AG20443 (cell line): Measurements from ENCODE around the gene TOP3B.
A peak's percentile ranks its signal among the peaks of the same experiment; 100 is the strongest.

ENCODE experiments used
- DNase-seq: peaks from one replicate; pipeline ENCODE4 v3.0.0; 2012; ENCODE audit warnings: low spot score, mixed read lengths

The TOP3B gene

DNA sequence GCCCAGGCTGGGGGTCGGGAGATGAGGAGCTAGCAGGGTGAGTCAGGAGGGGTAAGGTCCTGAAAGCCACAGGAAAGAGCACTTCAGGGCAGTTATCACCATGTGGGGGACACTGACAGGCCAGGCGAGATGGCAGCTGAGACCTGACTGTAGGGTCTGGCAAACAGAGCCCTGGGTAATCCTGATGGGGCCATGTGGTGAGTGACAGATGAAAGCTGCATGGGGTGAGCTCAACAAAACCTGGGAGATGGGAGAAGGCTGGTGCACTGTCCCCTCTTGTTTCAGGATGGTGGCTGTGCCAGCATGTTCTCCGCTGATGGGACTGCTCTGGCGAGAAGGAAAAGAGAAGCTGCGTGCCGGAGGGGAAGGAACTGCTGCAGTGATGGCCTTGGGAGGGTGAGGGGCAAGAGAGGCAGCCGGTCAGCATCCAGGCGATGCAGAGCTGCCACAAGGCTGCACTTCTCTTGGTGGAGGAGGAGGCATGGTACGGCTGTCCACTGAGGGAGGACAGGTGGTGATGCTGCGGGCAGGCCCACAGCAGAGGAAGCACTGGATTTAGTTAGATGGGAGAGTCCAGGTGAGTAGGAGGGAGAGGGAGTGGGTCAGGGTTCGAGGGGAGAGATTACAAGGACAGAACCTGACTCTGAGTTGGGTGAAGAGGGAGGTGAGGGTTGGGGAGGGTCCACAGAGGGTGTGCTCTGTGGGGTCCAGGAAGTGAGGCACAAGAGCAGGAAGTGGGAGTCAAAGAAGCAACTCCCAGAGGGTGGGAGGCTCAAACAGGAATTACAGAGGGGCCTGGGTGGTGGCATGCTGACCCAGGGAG, 3.8 kb downstream of the TOP3B start:
- DNase-seq, result no peak

DNA sequence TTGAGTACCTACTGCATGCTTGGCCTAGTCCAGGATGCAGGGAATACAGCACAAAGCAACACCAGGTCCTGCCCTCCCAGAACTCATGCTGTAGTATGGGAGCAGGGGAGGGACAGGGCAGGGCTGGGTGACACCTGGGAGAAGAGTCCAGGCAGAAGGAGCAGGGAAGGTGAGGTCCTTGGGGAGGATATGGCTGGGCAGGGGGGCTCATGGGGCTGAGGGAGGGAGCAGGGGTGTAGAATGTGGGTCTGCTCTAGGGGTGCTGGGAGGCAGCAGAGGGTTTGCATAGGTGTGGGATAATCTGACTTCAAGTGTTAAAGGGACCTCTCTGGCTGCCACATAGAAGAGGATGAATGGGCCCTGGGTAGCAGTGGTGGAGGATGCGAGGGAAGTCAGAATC, 4.8 kb downstream of the TOP3B start:
- DNase-seq, result no peak

DNA sequence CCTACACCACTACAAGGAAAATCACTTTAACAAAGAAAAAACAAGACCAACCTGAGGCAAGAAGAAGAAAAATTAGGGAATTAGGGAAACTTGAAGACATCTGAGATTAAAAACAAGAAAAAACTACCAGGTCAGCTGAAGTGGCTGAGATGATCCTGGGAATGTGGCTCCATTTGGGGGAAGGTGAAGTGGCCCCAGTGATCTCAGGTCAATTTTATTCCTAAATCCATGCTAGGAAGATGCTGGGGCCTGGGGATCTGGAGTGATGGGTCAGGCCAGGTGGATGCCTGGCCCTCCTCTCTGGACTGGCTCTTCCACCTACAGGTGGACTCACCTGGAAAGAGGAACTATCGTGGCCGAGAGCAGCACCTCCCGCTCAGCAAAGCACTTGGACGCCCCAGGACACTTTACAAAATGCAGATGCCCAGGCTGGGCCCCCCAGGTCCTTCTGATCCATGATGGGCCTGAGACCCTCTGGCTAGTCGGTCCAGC, 6.7 kb downstream of the TOP3B start:
- DNase-seq, result no peak

DNA sequence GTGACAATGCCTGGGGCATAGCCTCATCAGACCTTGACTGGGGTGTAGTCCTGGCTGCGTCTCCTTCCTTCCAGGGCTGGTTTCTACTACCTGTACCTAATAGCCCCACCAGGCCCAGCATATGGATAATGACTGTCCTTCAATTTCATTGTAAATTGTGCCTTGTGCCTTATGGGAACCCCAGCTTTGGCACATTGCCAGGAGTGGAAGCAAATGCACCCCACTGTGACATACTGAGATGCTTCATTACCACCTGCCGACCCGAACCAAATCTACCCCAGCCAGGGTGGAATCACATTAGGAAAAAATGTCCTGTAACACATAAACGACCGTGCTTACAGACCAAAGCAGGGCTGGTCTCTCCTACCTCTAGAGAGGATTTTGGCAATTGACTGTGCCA, 7.3 kb downstream of the TOP3B start:
- DNase-seq, result no peak

DNA sequence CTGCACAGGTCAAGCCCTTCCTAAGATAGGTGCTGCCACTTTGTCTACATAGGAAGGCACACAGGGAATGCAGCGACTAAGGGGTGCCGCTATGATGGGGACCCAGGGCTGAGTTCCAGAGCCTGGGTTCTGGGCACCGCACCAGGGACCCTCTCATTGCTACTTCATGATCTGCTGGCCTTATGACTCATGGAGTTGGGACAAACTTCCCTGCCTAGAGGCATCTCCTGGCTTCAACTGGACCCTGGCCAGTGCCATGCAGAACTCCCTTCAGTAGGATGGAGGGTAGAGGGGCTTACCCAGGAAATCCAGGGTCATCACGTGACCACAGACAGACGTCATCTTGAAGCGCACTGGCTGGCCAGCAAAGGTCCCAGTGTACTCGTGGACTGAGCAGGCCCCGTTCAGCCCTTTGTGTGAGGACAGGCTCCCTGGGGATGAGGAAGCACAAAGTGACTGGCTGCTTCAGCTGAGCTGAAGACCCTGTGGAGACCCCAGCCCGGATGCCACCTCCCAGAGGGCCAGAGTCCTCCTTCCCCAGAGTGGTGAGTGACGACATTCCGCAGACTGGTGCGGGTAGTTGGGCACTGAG, 8.4 kb downstream of the TOP3B start:
- no peak for DNase-seq

DNA sequence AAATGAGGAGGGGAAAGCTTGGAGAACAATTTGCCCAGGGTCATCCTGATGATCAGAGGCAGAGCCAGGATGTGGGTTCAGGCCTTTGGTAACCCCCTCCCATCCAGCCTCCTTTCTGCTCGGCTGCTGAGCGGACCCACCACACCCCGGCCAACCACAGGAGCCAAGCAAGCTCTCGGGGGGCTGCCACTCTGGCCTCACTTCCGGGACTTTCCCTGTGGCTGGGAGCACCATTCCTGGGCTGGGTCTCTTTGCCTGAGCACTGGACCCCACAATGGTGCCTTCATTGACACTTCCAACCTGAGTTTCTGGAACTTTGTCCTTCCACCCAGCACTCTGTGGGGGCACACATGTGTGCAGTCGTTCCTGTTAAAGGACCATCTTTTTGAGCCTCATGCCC, 9.8 kb downstream of the TOP3B start:
- DNase-seq, result no peak

DNA sequence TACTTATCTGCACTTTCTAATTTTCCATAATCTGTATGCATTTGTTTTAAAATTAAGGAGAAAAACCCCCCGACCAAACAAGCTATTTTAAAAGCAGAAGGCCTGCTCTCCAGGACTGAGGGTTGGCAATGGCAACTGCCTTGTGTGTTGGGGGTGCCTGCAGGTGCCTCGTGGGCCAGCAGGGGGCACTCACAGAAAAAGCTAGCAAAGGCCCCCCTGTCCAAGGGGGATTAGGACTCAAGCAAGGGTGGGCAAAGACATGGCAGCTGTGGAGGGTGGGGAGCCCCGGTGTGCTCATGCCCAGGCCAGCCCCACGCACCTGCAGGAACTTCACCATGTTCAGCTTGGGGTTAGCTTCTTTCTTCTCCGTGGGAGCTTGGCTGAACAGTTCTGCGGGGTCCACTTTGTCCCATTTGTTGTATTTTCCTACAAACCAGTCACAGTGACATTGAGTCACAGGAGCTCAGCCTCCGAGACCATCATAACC, 10.3 kb downstream of the TOP3B start:
- DNase-seq, result peak; percentile 88

DNA sequence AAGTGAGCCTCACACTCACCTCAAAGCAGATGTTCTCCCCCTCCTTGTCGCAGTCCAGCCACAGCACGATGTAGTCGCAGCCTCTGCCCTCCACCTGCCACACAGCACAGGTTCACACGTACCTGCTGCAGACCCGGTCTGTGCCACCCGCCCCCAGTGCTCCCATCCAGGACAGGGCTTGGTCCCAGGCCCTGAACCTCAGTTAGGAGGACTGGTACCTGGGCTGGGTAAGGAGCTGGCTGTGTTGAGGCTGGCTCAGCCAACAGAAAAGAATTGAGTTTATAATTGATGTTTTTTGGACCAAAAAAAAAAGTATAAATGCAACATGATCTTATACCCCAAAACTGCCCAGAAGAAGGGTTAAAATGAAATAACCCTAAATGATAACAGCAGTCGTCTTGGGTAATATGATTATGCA, 10.7 kb downstream of the TOP3B start:
- DNase-seq, result no peak

DNA sequence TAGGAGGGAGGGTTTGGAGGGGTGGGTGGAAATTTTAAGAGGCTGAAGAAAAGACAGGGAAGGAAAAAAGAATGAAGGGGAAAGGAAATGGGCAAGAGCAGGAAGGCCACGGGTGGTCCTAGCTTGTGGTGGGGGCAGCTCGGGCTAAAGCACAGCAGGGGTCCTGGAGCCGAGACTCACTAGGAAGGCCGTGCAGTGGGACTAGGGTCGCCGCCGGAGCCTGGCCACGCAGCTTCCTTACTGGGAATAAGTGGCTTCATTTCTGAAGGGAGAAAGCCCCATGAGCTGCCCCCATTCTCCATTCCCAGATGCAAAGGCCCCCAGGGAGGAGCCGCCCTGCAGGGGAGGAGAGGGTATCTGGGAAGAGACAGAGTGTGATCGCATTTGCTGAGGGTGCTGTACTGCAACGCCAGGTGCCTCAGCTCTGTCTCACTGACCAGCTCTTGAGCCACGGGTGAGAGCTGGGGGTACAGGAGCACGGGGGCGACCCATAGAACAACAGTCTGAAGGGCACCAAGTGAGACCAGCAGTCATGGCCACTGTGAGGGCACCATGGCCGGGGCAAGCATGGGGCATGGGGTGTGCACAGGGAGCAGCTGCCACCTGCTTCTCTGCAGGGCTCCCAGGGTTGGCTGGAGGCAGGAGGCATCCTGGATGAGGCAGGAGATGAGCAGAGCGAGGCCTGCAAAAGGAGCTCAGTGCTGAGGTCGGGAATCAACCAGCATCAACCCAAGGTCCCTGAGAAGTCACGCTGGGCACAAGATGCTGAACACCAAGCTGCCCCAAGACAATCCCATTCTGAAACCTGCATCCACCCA, 11.6 kb downstream of the TOP3B start:
- no peak for DNase-seq

DNA sequence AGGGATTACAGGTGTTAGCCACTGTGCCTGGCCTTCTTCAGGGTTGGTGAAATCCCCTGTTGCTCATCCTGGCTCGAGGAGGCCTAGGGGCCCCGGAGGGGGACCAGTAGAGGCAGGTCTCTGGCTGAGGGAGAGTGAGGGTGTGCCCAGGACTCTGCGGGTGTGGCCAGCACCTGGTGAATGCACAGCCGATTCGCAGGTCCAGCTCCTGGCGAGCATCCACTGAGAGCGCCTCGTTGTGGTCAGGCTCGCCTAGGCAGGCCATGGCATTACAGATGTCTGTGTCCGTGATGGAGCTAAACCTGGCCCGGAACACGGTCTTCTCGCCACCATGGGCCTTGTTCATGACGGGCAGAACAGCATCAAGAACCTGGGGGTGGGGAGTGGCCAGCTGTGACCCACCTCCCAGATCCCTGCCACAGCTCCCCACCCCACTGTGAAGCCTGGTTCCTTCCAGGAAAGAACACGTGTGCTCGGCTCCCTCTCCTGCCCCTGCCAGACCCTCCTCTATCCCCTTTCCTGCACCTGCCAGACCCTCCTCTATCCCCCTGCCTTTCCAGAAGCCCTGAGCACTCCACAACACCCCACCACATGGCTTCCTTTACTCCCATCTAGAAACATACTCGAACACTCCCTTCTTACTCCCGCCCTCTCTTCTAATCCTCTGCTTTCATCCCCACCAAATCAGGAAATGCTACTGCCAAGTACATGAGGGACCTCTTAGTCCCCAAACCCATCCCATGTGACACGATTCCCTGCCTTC, 12.4 kb downstream of the TOP3B start:
- no peak for DNase-seq

DNA sequence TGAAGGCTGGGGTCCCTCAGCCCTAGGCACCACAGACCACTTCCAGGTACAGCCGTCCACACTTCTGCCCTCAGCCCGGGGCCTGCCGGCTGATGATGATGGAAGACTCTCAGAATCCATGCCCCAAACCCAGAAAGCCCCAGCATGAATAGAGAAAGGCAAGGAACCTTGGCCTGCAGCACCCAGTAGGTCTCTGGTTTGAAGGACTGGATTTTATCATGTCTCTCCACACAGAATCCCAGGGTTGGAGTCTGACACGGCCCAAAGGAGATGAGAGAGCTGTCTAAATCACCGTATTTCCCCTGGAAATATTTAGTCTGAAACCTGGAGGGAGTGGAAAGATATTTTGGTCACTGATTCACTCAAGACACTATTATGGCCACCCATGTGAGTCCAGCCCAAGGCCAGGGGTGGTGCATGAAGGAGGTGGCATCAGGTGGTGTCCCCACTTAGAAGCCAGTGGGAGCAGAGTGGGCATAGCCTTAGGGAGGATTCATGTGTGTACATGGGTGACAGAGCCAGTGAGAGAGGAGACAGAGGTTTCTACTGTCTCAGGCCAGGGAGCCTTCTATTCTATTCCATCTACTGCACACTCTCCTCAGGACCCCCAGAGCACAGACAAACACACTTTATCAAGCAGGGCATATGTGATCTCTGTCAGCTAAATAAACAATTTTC, 14.0 kb downstream of the TOP3B start:
- DNase-seq, result no peak

DNA sequence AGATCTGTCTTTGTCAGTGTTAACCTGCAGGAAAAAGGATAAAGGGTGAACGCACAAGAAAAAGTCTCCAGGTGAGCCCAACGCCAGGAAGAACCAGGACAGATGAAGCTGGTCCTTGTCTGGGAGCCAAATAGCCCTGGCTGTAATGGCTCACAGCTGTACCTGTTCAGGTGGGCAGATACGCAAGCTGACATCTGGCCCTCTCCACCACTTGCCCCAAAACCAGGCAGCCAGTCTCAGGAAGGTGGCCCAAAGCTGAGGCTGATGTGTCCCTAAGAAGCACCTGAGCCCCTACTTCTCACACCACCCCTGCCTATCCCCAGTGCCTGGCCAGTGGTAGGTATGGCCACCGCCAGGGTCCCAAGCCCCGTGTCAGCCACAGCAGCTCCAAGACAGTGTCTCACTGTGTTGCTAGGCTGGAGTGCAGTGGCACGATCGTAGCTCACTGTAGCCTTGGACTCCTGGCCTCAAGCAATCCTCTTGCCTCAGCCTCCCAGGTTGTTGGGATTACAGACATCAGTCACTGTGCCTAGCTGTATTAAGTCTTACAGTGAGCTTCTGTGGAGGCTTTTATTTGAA, 14.8 kb downstream of the TOP3B start:
- no peak for DNase-seq

DNA sequence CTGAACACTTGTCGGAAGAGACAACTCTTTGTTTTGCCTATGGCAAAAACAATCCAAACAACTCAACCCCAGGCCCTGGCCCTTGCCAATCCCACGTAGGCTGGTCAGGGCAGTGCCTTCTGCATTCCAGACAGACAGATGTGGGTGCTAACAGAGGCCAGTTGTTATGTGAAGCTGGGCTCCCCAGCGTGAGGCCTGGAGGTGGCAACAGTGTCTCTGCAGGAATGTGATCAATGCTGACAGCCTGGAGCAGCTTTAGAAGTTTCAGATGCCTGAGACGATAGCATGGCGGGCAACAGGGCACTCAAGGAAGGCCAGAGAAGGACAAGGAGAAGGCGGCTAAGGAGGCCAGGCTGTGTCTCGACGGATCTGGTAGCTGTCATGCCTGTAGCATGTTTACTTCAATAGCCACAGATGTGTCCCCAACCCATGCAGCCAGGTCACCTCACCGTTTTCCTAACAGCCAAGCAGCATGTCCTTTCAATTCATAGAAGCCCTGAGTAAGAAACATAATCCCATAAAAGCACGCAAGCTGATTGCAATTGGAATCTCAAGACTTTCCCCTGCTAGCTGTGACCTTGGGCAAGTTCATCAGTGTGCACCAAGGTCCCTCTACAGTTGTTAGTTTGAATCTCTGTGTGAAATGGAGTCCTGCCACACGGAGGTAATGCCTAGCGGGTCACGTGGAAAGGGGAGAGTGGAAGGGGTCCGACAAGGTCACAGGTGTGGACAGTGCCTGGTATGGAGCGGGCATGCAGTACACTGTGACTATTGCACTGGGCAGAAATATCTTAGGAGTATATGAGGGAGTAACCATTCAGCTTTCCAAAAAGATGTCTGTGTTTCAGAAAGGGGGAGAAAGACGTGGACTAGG, 15.7 kb downstream of the TOP3B start:
- DNase-seq, result no peak

DNA sequence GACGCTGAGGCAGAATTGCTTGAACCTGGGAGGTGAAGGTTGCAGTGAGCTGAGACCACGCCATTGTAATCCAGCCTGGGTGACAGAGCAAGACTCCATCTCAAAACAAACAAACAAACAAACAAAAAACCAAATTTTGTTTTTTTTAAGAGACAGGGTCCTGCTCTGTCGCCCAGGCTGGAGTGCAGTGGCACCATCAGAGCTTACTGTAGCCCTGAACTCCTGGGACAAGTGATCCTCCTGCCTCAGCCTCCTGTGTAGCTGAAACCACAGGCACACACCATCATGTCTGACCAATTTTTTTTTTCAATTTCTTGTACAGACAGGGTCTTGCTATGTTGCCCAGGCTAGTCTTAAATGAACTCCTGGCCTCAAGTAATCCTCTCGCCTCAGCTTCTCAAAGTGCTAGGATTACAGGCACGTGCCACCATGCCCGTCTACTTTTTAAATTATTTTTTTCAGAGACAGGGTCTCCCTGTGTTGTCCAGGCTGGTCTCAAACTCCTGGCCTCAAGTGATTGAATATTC, 16.8 kb downstream of the TOP3B start:
- DNase-seq, result no peak

DNA sequence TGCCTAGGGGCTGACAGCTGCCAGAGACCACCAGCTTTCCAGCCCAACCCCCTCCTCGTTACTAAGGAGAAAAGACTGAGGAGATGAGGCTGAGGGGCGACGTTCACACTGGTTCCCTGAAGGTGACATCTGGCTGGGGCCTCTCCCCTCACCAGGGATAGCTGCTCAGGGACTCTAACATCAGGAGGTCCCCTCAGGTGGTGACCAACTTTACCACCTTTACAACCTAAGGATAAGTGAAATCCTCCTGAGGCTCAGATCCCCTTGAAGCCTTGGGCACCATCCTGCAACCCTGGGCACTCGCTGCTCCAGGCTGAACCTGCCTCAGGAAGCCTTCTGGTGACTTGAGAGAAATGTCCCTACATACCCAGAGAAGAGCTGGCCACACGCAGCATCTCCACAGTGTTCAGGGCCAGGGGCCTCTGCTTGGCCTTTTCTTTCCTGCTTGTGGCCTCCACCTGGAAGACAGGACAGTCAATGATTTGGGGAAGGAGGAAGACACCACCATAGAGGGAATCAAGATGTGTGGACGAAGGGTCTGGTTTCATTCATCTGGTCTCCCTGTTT, 17.6 kb downstream of the TOP3B start:
- DNase-seq, result no peak

DNA sequence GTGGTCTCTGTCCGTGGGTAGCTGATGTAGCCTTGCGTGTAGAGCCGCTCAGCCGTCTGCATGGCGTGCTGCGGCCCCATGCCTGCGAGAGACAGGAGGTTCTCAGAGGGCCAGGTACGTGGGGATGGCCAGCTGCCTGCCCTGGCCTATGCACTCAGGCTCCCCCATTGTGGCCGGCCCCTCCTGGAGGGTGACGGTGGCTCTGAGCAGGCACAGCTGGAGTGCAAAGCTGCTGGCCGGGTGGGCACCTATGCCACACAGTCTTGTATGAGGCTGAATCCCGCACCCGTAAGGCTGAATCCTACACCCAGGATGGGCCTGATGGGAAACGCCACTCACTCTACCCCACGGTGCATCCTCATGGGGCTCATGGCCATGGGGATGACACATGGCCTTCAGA, 18.4 kb downstream of the TOP3B start:
- DNase-seq, result no peak

DNA sequence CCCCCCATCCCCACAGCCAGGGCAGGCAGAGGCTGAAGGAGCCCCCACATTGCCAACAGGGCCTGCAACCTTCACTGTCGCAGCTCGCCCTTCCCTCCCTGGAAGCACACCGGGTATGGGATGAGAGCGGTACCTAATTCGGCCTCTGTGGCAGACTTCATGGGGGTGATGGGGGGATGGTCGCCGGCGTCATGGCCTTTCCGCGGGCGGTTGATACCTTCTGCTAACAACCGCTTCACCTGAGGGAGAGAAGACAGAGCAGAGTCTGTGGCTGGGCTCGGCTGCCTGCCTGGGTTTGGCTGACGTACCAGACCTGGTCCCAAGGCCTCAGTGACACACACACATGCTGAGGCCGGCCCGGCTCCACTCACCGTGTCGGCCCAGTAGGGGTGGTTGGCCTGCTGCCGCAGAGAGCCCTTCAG, 18.8 kb downstream of the TOP3B start:
- no peak for DNase-seq

DNA sequence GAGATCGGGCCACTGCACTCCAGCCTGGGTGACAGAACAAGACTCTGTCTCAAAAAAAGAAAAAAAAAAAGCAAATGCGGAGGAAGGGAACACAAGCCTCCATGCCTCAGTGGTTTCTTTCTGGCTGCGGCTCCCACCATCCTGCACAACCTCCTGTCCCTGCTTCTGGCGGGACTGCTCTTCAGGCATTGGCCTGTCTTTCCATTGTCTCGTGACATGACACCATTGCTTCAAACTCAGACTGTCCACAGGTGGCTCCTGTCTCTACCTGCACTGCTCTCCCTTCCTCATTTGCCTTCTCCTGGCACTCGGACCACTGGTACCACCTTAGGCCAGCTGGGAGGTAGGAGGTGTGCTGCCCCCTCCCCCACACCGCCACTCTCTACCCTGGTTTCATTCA, 19.3 kb downstream of the TOP3B start:
- no peak for DNase-seq

DNA sequence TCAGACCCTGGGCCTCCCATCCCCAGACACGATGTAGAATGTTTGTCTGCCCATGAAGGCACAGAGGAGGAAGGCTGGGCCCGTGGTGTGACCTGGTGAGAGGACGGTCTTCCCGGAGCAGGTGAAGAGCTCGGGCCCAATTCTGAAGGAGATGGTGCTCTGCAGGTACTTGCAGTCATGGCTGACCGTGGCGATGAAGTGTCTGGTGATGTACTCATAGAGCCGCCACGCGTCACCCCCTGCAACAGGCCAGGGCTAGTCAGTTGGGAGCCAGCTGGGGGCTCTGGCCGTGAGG, 20.0 kb downstream of the TOP3B start:
- no peak for DNase-seq
